ENCODE results near the gene TFEB. TPM values are rescaled to one million over a fixed set of nuclear protein-coding genes. Genes with fewer than 3 reads are reported as not detected.

Gene TFEB
- total RNA-seq, 1 donor from 2014 or later: 40.7 TPM

DNA sequence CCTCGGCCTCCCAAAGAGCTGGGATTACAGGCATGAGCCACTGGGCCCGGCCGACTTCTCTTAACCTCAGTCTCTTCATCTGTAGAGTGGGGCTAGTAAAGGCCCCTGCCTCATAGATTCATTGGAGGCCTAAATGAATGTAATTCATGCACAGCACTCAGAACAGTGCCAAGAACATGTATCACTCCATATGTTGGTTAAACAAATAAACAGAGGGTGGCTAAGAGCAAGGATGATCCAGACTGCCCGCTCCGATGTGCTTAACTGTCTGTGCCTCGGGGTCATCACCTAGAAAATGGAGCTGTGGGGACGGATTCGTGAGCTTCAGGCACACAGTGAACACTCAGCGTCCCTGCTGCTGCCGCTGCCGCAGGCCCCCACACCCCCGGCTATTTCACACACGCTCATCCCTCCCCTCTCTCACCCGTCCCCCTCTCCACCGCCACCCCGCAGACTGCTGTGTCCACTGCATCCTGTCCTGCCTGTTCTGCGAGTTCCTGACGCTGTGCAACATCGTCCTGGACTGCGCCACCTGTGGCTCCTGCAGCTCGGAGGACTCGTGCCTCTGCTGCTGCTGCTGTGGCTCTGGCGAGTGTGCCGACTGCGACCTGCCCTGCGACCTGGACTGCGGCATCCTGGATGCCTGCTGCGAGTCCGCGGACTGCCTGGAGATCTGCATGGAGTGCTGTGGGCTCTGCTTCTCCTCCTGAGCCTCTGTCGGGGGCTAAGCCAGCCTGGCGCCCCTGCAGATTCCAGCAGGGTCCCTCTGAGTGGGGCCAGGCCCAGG lies 82.3 kb downstream of the TFEB start:
- DNase-seq (peak; percentile 19), ATAC-seq (ENCODE audit: poor library complexity) (no peak)
- intact Hi-C loops (cut with DNase I): no loop called here

DNA sequence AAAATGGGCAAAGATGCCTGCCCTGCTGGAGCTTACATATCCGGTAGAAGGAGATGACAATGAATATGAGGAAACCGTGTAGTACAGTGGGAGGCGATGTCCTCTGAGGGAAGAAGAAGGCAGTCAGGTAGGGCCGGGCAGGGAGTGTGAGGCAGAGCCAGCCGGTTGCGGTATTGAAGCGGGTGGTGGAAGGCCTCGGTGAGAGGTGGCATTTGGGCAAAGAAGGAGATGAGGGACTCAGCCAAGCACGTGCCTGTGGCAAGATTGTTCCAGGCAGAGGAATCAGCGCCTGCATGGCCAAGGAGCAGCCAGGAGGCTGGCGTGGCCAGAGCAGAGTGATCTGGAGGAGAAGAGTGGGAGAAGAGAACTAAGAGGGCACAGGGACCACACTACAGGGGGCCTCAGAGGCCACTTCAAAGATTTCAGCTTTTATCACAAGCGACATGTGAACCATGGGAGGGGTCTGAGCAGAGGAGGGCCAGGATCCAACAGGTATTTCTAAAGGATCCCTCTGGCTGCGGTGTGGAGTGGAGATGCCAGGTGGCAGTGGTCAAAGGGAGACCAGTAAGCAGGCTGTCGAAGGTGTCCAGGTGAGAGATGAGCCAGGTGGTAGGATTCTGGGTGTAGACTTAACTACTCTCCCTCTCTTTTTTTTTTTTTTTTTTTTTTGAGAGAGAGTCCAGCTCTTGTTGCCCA lies 83.3 kb downstream of the TFEB start:
- DNase-seq (peak; percentile 12), ATAC-seq (ENCODE audit: poor library complexity) (no peak)
- intact Hi-C loops (cut with DNase I): no loop called here

DNA sequence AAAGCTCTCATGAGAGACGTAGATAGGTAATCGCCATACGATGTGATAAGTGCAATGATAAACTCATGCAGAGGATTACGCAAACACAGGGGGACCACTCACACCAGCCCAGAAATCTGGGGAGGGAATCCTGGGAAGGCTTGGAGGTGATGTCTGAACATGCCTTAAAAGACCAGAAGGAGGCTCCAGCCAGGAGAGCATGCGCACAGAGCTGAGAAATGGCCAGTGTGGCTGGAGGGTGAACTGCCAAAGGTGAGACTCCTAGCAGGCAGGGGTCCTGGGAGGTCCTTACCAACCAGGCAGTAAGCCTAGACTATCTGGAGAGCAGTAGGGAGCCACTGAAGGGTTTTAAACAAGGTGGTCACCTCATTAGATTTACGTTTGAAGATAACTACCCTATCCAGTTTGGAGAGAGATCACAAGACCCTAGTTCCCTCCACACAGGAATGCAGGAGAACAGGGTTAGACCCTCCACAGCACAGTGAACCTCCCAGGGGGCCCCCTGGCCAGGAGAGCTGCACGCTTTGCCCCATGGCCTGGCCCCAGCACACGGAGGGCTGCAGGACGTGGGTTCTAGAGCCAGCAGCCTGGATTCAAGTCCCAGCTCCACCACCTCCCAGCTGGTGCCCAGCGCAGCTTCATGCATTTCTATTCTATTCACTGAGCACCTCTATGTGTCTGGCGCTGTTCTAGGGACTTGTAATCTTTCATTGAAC lies 84.0 kb downstream of the TFEB start:
- no peak for ATAC-seq (ENCODE audit: poor library complexity)
- intact Hi-C loops (cut with DNase I): no loop called here
- peak; percentile 4 for DNase-seq

DNA sequence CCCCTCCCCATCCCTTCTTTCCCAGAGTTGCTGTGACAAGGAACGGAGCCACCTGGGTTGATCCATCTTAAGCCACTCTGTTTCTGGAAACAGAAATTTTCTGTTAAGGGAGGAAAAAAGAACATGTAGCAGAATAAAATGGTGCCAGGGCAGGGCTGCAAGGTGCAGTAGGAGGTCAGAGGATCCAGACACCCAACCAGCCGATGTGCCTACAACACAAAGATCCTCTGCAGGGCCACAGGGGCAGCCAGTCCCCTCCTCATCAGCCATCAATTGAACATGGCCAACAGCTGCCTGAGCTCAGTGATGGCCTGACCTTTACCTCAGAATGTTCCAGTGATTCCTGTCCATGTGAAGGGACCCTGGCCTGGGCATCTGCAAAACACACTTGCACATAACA lies 85.3 kb downstream of the TFEB start:
- DNase-seq (peak; percentile 25), ATAC-seq (ENCODE audit: poor library complexity) (no peak)
- intact Hi-C loops (cut with DNase I): no loop called here

DNA sequence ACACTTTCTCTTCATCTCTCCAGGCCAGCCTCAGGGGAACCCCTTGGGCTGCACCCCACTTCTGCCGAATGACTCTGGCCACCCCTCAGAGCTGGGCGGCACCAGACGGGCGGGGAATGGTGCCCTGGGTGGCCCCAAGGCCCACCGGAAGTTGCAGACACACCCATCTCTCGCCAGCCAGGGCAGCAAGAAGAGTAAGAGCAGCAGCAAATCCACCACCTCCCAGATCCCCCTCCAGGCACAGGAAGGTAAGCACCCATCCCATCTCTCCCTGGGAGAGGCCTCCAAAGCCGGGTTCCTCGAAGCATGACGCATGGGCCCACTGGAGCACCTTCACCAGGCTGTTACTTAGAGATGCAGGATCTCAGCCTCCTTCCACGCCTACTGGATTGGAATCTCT lies 85.8 kb downstream of the TFEB start:
- ATAC-seq (ENCODE audit: poor library complexity) (no peak), DNase-seq (peak; percentile 6)
- intact Hi-C loops (cut with DNase I): no loop called here

DNA sequence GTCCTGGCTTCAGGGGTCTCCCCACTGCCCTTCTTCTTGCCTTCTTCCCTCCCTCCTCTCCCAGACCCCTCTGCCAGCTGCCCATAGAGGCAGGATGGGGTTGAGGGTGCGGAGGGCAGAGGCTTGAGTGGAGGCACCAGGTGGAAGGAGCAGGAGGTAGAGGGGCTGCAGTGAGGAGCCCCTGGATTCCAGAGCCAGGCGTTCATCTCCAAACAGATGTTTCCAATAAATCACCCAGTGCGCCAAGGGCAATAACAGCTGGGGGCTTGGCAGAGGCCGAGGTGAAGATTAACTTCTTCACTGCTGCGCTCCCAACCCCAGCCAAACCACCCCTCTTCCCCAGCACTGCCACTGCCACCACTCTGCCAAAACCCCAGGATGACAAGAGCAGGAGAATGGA lies 86.5 kb downstream of the TFEB start:
- no peak for DNase-seq
- intact Hi-C loops (cut with DNase I): no loop called here
- no peak for ATAC-seq (ENCODE audit: poor library complexity)

DNA sequence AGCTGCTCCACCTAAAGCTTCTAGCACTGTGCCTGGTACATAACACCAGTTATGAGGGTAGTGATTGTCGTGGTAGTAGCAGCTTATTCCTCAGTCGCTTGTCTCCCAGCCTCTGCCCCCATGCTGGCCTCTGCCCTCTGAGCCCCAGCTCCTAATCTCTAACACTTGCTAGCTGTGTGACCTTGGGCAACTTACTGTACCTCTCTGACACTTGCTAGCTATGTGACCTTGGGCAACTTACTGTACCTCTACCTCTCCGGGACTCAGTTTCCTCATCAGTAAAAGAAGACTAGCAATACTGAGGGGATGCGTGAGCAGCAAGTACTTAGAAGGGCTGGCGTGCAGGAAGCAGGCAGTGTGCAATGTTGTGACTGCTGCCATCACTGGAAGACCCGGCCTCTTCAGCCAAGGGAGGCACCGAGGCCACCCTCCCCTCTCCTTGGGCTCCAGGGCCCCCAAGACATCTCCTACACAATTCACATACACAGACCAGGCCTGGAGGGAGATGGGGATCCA lies 87.3 kb downstream of the TFEB start:
- ATAC-seq (ENCODE audit: poor library complexity) (no peak), DNase-seq (peak; percentile 10)
- intact Hi-C loops (cut with DNase I): no loop called here

DNA sequence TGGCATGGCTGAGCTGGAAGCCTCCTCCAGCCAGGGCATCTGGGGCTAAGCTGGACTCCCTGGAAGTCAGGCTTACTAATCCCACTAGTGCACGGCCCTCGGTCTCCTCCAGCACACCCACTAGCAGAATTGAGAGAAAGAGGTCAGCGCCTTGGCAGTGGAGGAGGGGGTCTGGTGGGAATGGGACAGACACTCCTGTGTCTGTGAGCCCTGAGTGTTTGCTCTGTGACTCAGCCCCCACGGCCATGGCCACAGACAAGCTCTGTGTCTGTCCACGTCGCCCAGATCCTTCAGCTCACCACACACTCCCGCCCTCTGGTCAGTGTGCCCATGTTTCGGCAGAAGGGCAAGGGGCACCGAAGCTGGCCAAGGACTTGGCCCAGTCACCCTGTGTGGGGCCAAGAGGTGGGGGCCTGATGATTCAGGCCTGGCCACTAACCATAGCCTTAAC lies 88.3 kb downstream of the TFEB start:
- DNase-seq (no peak), ATAC-seq (ENCODE audit: poor library complexity) (no peak)
- intact Hi-C loops (cut with DNase I): no loop called here

DNA sequence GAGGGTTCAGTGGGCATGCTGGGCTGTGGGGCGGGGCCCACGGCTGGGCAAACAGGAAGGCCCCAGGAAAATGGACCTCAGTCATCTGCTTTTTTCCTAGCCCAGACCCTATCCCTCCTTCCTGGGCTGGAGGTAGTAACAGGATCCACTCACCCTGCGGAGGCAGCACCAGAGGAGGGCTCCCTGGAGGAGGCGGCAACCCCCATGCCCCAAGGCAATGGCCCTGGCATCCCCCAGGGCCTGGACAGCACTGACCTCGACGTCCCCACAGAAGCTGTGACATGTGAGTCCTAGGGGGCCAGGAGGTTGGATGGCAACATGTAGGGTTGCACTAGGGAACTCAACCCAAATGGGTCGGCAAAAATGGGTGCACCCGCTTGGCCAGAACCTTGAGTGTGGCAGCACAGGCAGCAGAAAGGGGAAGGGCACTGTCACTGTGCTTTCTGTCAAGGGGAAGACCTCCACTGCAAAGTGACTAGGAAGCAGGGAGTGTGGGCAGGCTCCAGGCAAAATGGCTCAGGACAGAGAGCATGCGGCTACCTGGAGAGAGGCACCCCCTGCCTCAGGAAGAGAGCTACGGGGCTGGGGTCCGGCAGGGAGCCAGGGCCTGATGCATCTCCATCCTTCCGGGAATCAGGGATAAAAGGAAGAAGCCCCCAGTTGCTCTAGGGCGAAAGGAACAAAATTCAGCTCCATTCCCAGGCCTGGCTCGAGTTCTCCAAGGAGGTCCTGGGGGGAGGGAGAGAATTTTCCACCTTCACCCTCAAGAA lies 89.2 kb downstream of the TFEB start:
- intact Hi-C loops (cut with DNase I): no loop called here
- ATAC-seq (ENCODE audit: poor library complexity): no peak
- DNase-seq: no peak

DNA sequence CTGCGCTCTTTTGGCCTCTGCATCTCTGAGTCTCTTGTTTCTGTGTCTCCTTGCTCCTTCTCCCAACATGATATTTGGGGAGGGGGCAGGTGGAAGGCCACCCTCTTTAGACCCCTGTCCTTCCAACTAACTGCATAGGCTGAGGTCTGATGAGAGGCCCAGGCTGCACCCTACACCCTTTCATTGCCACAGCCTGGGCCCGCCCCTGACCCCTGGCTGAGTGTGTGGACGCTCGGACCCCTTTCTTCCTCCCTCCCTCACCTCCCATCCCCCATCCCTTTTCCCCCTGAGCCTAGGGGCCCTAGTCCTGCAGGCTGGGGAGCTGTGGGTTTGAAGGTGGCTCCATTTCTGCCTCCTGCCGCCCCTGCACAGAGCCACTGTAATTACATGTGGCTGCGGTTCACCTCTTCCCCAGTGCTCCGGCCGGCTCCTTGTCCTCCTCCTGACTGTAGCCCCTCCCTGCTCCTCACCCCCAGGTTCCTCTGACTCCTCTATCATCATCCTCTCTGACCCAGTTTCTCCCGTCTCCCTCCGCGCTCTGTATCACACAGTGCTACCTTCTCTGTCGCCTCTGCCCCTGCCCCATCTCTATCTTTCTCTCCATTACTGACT lies 90.3 kb downstream of the TFEB start:
- intact Hi-C loops (cut with DNase I): no loop called here
- DNase-seq (no peak), ATAC-seq (ENCODE audit: poor library complexity) (no peak)

DNA sequence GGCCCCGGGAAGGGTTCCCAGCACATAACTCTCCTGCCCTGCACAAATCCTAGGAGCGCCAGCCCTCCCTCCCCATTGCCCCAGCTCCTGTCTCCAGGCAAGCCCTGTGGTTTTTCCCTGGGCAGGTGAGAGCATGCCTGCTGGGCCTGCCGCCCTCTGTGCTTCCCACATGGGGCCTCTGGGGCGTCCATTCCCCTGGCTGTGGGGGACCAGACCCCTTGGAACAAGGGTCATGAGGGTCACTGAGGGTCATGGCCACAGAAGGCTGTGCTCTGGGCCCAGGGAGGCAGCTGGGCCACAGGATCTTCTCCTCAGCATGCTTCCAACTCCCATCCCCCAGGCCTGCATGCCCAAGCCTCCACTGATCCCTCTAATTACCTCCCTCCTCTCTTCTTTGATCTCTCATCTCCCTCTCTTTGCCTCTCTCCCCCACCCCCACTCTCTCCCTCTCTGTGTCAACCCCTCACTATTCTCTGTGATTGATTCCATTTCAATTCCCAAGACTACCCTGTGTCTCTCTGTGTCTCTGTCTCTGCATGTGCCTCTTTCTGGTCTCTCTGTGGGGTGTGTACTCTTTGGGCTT lies 91.0 kb downstream of the TFEB start:
- no peak for ATAC-seq (ENCODE audit: poor library complexity)

DNA sequence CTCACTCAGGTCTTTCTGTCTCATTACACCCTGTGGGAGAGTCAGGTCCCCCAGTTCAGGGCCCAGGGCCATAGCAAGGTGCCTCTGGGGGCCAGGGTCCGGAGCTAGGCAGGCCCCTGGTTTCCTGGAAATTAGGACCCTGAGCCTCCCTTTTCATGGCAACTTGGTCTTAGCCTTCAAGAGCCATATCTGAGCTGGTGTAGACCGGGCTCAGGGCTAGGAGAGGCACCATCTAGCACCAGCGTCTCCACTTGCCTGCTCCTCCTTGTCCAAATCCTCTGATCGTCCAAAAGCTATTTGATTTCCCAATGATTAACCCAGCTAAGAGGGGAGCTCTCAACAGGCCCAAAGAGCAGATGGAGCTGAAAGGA lies 91.5 kb downstream of the TFEB start:
- ATAC-seq (ENCODE audit: poor library complexity) (no peak), DNase-seq (no peak)
- intact Hi-C loops (cut with DNase I): no loop called here

More for the DNA sequence above, 91.0 kb downstream of the TFEB start:
- intact Hi-C loops (cut with DNase I): no loop called here
- no peak for DNase-seq

DNA sequence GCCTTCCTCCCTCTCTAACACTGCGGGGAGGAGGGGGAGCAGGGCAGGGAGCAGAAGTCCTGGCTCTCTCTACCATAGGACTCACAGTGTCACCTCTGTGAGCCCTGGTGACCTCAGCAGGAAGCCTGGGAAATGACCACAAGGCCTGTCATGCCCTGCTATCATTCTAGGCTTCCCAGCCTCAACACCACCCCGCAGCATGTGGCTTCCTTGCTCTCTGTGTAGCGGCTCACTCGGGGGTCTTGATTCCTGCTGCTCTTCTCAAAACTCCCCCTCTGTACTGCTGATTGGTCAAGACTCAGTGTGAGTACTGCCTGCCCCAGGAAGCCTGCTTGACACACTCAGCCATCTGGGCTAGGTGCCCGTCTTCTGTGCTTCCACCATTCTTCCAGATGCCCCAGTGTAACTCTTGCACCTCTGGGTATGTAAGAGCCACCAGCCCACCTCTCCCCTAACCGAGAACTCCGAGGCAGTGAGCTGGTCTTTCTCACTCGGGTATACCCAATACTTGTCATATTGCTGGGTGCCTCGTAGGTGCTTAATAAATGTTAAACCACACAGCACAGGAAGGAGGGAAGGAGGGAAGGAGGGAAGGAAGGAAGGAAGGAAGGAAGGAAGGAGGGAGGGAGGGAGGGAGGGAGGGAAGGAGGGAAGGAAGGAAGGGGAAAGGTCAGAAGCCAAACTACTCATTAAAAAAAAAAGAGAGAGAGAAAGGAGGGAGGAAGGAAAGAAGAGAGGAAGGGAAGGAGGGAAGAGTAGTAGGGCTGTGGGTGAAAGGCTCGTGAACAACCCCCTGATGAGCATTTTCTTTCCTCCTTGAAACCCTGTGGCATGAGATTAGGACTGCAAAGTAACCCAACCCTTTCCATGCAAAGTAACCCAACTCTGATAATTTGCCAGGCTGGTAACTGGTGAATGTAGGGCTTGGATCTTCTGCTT lies 92.2 kb downstream of the TFEB start:
- intact Hi-C loops (cut with DNase I): no loop called here
- DNase-seq (no peak), ATAC-seq (ENCODE audit: poor library complexity) (no peak)

DNA sequence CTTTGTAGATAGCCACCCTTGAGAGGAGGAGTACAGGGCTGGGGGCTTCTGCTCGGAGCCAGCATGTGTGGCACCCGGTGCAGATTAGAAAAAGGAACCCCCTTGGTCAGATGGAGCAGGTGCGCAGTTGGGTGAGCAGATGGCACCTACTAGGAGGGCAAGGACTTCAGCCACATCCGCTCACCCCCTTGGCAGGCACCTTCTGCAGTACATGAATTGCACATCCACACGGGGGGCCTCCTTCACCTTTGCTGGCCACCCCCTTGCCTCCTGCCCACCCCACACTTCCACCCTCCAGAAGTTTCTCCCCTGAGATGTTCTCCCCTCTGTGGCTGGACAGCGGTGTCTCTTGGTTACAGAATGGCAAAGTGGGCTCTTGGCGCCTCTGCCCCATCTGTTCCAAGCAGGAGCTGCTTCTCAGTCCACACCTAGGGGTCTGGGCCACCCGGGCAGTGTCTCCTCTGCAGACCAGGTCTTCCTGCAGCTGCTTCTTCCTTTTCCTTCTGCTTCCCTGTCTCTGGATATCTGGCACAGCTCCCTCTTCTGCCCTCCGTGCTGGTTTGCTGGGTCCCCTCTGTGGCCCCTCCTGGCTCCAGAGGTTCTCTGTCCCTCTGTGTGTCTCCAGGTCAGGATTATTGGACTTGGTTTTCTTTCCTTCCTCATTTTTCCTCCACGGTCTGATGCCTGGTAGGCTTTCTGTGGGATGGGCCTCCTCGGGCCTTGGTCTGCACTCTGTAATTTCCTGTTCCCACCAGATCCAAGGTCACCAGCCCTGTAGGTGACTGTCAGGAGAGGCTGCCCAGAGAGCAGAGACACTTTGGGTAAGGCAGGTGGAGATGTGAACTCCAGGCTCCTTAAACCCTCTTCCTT lies 93.1 kb downstream of the TFEB start:
- ATAC-seq (ENCODE audit: poor library complexity) (no peak), DNase-seq (no peak)
- intact Hi-C loops (cut with DNase I): no loop called here

DNA sequence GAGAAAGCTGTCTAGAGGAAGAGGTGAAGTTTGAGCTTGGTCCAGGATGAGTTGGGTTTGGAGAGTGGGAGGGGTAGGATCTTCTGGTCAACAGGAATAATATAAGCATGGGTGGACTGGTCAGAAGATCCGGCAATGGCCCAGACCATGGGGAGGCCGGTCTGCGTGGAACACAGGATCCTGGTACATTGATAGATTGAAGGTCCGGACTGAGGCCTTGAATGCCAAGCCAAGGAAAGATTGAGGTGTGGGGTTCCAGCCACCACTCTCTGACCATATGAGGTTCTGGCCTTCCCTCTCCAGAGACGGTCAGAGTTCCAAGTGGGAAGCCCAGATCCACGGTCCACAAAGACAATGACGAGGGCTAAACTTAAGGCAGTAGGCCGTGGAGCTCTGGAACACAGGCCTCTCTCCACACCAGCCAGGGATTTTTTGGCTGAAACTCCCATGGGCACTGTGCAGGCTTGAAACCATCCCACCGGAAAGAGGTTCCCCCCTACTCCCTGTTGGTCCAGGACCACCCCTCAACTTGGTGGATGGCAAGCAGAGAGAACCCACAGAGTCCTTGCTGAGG lies 94.0 kb downstream of the TFEB start:
- ATAC-seq (ENCODE audit: poor library complexity) (no peak), DNase-seq (no peak)
- intact Hi-C loops (cut with DNase I): no loop called here

DNA sequence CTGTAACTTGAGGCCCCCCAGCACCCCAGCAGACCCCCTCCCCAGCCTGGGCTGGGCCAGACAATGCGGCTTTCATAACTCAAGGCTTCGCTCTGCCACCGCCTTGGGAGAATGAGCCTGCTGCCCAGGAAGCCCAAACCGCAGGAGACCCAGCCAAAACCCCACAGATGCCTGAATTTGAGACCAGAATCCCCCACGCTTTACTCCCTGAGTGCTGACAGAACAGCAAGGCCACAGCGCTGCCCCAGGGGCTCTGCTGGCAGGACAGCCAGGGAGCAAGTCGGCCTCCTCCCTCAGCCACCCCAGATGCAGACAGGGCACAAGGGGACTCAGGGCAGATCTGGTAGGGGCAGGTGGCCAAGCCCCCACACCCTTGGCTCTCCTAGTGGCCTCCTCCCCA lies 95.0 kb downstream of the TFEB start:
- no peak for ATAC-seq (ENCODE audit: poor library complexity)
- no peak for DNase-seq
- intact Hi-C loops (cut with DNase I): no loop called here

Measured in Right ventricle myocardium superior (tissue), 1 donor.